Measurements from ENCODE around the gene TUBB4B. TPM values are rescaled to one million over a fixed set of nuclear protein-coding genes. Genes with fewer than 3 reads are reported as not detected.
A peak's percentile ranks its signal among the peaks of the same experiment; 100 is the strongest.

TUBB4B gene
- total RNA-seq, 2 experiments from 2014 or later, result 417 to 443 TPM

GRCh38 chr9:137264067-137264466, 23.0 kb downstream of the TUBB4B start:
- POLR2A ChIA-PET, result no interaction called here

GRCh38 chr9:137265496-137266161, 24.5 kb downstream of the TUBB4B start:
- BruUV-seq (replicated peaks), result no TSS peak
- no peak overlapping the region for H3K27ac ChIP-seq (ENCODE audit: low read depth, low read length, poor library complexity, severe bottlenecking)
- ChIA-PET POLR2A (interaction anchor here (1.1 kb wide), 1 partner anchor 11 kb away, joined by 3 read pairs; no protein-coding TSS in a partner anchor), CTCF (ENCODE audit: unreplicated experiment) (no interaction called here)
- no peak for DNase-seq (ENCODE audit: low spot score)
- H3K9me3 ChIP-seq (ENCODE audit: low read length), result no peaks in the 10 kb centered on the region
- H3K79me2 ChIP-seq (ENCODE audit: insufficient read depth, low read depth, low read length), result peaks cover 18% of the 10 kb centered on the region; the same call in 1 of the 2 replicates
- peaks cover 40% of the 10 kb centered on the region for H3K4me1 ChIP-seq (ENCODE audit: insufficient read depth, low read length, poor library complexity, severe bottlenecking)
- intact Hi-C loops (cut with micrococcal nuclease; ENCODE audit: unreplicated experiment), result no loop called here
- H2AFZ ChIP-seq (ENCODE audit: low read length), result no peak overlapping the region
- no peaks in the 10 kb centered on the region for H3K9me2 ChIP-seq (ENCODE audit: insufficient read depth, low read length)
- no peaks in the 10 kb centered on the region for H4K20me1 ChIP-seq (ENCODE audit: insufficient read depth, low read length)
- H3K36me3 ChIP-seq (ENCODE audit: insufficient read depth, low read length), result peaks cover 61% of the 10 kb centered on the region
- TF ChIP-seq EZH2phosphoT487 (IDR thresholded peaks at IDR 0.05; ENCODE audit: borderline replicate concordance, low read depth, low read length), result no peak
- TF ChIP-seq CTCF (conservative IDR thresholded peaks at IDR 0.05; ENCODE audit: low read length), result no peak
- H3K4me2 ChIP-seq (ENCODE audit: low read length), result no peak overlapping the region
- H3K4me3 ChIP-seq (ENCODE audit: low read depth, low read length, poor library complexity, severe bottlenecking), result no peak overlapping the region

More at GRCh38 chr9:137264067-137264466, 23.0 kb downstream of the TUBB4B start:
- Histone ChIP-seq H4K20me1 (ENCODE audit: insufficient read depth, low read length) (no peaks in the 10 kb centered on the region), H3K36me3 (ENCODE audit: insufficient read depth, low read length) (peaks cover 60% of the 10 kb centered on the region), H3K9me3 (ENCODE audit: low read length) (no peaks in the 10 kb centered on the region), H3K4me2 (ENCODE audit: low read length) (no peak overlapping the region), H3K79me2 (ENCODE audit: insufficient read depth, low read depth, low read length) (peaks cover 16% of the 10 kb centered on the region; the same call in 1 of the 2 replicates), H3K27ac (ENCODE audit: low read depth, low read length, poor library complexity, severe bottlenecking) (no peak overlapping the region), H3K4me3 (ENCODE audit: low read depth, low read length, poor library complexity, severe bottlenecking) (no peak overlapping the region), H3K9me2 (ENCODE audit: insufficient read depth, low read length) (no peaks in the 10 kb centered on the region), H2AFZ (ENCODE audit: low read length) (no peak overlapping the region), H3K4me1 (ENCODE audit: insufficient read depth, low read length, poor library complexity, severe bottlenecking) (peaks cover 29% of the 10 kb centered on the region)
- no peak for DNase-seq (ENCODE audit: low spot score)
- CTCF ChIA-PET (ENCODE audit: unreplicated experiment), result no interaction called here
- TF ChIP-seq EZH2phosphoT487 (IDR thresholded peaks at IDR 0.05; ENCODE audit: borderline replicate concordance, low read depth, low read length) (no peak), CTCF (conservative IDR thresholded peaks at IDR 0.05; ENCODE audit: low read length) (no peak)
- intact Hi-C loops (cut with micrococcal nuclease; ENCODE audit: unreplicated experiment), result no loop called here
- no TSS peak for BruUV-seq (replicated peaks)

GRCh38 chr9:137266162-137266527, 25.1 kb downstream of the TUBB4B start:
- peaks cover 18% of the 10 kb centered on the region; the same call in 1 of the 2 replicates for H3K79me2 ChIP-seq (ENCODE audit: insufficient read depth, low read depth, low read length)
- no peak for TF ChIP-seq EZH2phosphoT487 (IDR thresholded peaks at IDR 0.05; ENCODE audit: borderline replicate concordance, low read depth, low read length)
- TF ChIP-seq CTCF (conservative IDR thresholded peaks at IDR 0.05; ENCODE audit: low read length), result no peak
- ChIA-PET CTCF (ENCODE audit: unreplicated experiment) (no interaction called here), POLR2A (interaction anchor here (1.1 kb wide), 1 partner anchor 12 kb away, joined by 3 read pairs; no protein-coding TSS in a partner anchor)
- peaks cover 64% of the 10 kb centered on the region for H3K36me3 ChIP-seq (ENCODE audit: insufficient read depth, low read length)
- peaks cover 44% of the 10 kb centered on the region for H3K4me1 ChIP-seq (ENCODE audit: insufficient read depth, low read length, poor library complexity, severe bottlenecking)
- H3K4me2 ChIP-seq (ENCODE audit: low read length), result no peak overlapping the region
- no peak for DNase-seq (ENCODE audit: low spot score)
- no TSS peak for BruUV-seq (replicated peaks)
- no peak overlapping the region for H3K4me3 ChIP-seq (ENCODE audit: low read depth, low read length, poor library complexity, severe bottlenecking)
- no peaks in the 10 kb centered on the region for H4K20me1 ChIP-seq (ENCODE audit: insufficient read depth, low read length)
- H3K9me3 ChIP-seq (ENCODE audit: low read length), result no peaks in the 10 kb centered on the region
- intact Hi-C loops (cut with micrococcal nuclease; ENCODE audit: unreplicated experiment), result no loop called here
- H3K9me2 ChIP-seq (ENCODE audit: insufficient read depth, low read length), result no peaks in the 10 kb centered on the region
- H3K27ac ChIP-seq (ENCODE audit: low read depth, low read length, poor library complexity, severe bottlenecking), result peak overlapping the region; percentile 90
- H2AFZ ChIP-seq (ENCODE audit: low read length), result no peak overlapping the region

All from OCI-LY7 (cell line).